ENCODE data around the gene ABHD11. TPM values are rescaled to one million over a fixed set of nuclear protein-coding genes. Genes with fewer than 3 reads are reported as not detected.
A peak's percentile ranks its signal among the peaks of the same experiment; 100 is the strongest.
"Not testable (repeated sequence)": the region's sequence is repeated elsewhere in the genome, so short reads cannot be mapped to it uniquely, and the experiment has no call there.

Gene ABHD11, protein sequence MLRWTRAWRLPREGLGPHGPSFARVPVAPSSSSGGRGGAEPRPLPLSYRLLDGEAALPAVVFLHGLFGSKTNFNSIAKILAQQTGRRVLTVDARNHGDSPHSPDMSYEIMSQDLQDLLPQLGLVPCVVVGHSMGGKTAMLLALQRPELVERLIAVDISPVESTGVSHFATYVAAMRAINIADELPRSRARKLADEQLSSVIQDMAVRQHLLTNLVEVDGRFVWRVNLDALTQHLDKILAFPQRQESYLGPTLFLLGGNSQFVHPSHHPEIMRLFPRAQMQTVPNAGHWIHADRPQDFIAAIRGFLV
- 10 to 100 TPM; 22.2 to 50.0 TPM for total RNA-seq
- 10 to 100 TPM; 30.5 to 52.9 TPM for polyA plus RNA-seq
- long read RNA-seq, donor 1, transcript ABHD11-201 (6 exons, 1,483 nt) = major isoform, 5 of 5 reads
- long read RNA-seq, donor 1, partial matches to known transcripts = 0 of 5 reads
- long read RNA-seq, donor 1, other reads (novel, unspliced or antisense) = 0 of 5 reads
- long read RNA-seq, donor 2 = 0 reads
- long read RNA-seq, donor 3, transcript ABHD11-201 (6 exons, 1,483 nt) = major isoform, 5 of 5 reads
- long read RNA-seq, donor 3, partial matches to known transcripts = 0 of 5 reads
- long read RNA-seq, donor 3, other reads (novel, unspliced or antisense) = 0 of 5 reads
- long read RNA-seq, donor 4, partial matches to known transcripts = 0 of 2 reads
- long read RNA-seq, donor 4, other reads (novel, unspliced or antisense) = 0 of 2 reads
- long read RNA-seq, donor 5, partial matches to known transcripts = 0 of 5 reads
- long read RNA-seq, donor 5, other reads (novel, unspliced or antisense) = 0 of 5 reads

DNA sequence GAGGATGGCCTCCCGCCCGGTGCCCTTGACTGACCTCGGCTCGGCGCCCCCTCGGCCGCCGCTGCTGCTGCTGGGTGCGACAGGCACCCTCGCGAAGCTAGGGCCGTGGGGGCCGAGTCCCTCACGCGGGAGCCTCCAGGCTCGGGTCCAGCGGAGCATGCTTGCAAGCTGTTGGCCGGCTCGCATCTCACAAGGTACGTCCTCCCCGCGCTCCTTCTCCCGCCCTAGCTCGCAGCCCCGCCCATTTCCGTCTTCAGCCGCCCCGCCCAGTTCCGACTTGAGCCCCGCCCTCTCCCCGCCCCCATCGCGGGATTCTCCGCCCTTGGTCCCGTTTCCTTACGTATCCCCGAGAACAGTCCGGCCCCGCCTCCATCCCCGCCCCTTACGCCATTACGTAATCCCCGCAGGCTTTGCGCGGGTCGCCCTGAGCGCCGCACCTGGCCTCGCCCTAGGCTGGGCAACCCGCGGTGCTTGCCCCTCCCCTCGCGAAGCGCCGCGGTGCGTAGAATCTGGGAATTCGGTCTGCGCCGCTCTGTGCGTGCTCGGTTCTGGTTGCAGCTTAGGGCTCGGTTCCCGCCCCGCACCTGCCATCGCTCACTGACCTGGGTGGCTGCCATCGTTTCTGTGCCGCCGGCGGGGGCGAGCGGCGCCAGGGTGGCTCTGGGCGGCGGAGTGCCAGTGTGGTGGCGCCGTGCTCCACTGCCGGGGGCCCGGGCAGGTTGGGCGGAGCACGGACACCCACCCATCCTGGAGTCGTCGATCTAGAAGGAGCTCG is at the start of gene ABHD11:
Gene ABHD11, minus strand, starts transcription at position 191 of the 775 bp plus-strand sequence. Its CDS starts 32 bp downstream, at position 159.
- DNase-seq = peak; percentile 97 to 98 (median 97)
- Histone ChIP-seq H3K27ac (ENCODE audit: low read depth in 1 of 2, low read length in 1 of 2) (peak within 1 kb of the TSS; percentile 80 to 97), H3K4me1 (ENCODE audit: control insufficient read depth in 5 of 5, insufficient read depth in 5 of 5, low read length in 5 of 5) (peaks cover 0 to 11% (median 0%) of the 10 kb centered on the region in 5 donors), H3K27me3 (ENCODE audit: control insufficient read depth in 3 of 3, insufficient read depth in 3 of 3, low read length in 2 of 3) (peaks cover 0 to 4% (median 0%) of the 10 kb centered on the region in 3 donors), H3K9ac (ENCODE audit: insufficient read depth in 1 of 2, low read length in 2 of 2) (peak within 1 kb of the TSS; percentile 88 to 92), H3K4me3 (peak within 1 kb of the TSS; percentile 84), H3K9me3 (ENCODE audit: control insufficient read depth in 4 of 4, insufficient read depth in 3 of 4, low read length in 3 of 4) (no peaks in the 10 kb centered on the region), H3K36me3 (ENCODE audit: control insufficient read depth in 4 of 4, insufficient read depth in 4 of 4, low read length in 4 of 4) (peaks cover 0 to 11% (median 8%) of the 10 kb centered on the region in 4 donors)
- 0% methylated on average over 72 to 84 of the region's 84 CpGs for WGBS, 2 donors
- peak; percentile 89 for ATAC-seq (ENCODE audit: insufficient read depth, low FRiP score)
- TF ChIP-seq, protein P1, sequence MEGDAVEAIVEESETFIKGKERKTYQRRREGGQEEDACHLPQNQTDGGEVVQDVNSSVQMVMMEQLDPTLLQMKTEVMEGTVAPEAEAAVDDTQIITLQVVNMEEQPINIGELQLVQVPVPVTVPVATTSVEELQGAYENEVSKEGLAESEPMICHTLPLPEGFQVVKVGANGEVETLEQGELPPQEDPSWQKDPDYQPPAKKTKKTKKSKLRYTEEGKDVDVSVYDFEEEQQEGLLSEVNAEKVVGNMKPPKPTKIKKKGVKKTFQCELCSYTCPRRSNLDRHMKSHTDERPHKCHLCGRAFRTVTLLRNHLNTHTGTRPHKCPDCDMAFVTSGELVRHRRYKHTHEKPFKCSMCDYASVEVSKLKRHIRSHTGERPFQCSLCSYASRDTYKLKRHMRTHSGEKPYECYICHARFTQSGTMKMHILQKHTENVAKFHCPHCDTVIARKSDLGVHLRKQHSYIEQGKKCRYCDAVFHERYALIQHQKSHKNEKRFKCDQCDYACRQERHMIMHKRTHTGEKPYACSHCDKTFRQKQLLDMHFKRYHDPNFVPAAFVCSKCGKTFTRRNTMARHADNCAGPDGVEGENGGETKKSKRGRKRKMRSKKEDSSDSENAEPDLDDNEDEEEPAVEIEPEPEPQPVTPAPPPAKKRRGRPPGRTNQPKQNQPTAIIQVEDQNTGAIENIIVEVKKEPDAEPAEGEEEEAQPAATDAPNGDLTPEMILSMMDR (IDR thresholded peaks at IDR 0.05; ENCODE audit: control extremely low read depth, extremely low read depth) = no peak

DNA sequence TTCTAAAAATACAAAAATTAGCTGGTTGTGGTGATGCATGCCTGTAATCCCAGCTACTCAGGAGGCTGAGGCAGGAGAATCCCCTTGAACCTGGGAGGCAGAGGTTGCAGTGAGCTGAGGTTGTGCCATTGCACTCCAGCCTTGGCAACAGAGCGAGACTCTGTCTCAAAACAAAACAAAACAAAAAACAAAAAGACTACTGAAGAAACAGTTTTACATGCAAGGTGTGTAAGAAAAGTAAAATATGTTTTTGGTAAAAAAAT is 49.1 kb upstream of the ABHD11 start:
- H3K9ac ChIP-seq (ENCODE audit: insufficient read depth in 1 of 2, low read length in 2 of 2); H3K36me3 ChIP-seq (ENCODE audit: control insufficient read depth in 4 of 4, insufficient read depth in 4 of 4, low read length in 4 of 4); H3K27ac ChIP-seq (ENCODE audit: low read depth in 1 of 2, low read length in 1 of 2); DNase-seq; H3K4me1 ChIP-seq (ENCODE audit: control insufficient read depth in 5 of 5, insufficient read depth in 5 of 5, low read length in 5 of 5); H3K4me3 ChIP-seq; ATAC-seq (ENCODE audit: insufficient read depth, low FRiP score); H3K9me3 ChIP-seq (ENCODE audit: control insufficient read depth in 4 of 4, insufficient read depth in 3 of 4, low read length in 3 of 4); H3K27me3 ChIP-seq (ENCODE audit: control insufficient read depth in 3 of 3, insufficient read depth in 3 of 3, low read length in 2 of 3): not testable (repeated sequence)
- 82 to 88% methylated on average over 1 of the region's 1 CpG for WGBS, 2 donors

DNA sequence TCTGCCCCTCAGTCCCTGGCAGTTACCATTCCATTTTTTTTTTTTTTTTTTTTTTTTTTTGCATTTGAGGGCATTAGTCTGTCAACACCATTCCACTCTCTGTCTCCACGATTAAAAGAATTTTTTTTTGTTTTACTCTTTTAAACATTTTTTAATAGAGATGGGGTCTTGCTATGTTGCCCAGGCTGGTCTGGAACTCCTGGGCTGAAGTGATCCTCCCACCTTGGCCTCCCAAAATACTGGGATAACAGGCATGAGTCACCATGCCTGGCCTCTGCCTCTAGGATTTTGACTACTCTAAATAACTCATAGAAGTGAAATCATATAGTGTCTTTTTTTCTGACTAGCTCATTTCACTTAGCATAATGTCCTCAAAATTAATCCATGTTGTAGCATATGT is 48.0 kb upstream of the ABHD11 start:
- H3K4me3 ChIP-seq = no peak overlapping the region
- H3K27me3 ChIP-seq (ENCODE audit: control insufficient read depth in 3 of 3, insufficient read depth in 3 of 3, low read length in 2 of 3) = no peaks in the 10 kb centered on the region
- no peak overlapping the region for H3K9ac ChIP-seq (ENCODE audit: insufficient read depth in 1 of 2, low read length in 2 of 2)
- DNase-seq (no peak), ATAC-seq (ENCODE audit: insufficient read depth, low FRiP score) (no peak)
- no peaks in the 10 kb centered on the region for H3K4me1 ChIP-seq (ENCODE audit: control insufficient read depth in 5 of 5, insufficient read depth in 5 of 5, low read length in 5 of 5)
- H3K36me3 ChIP-seq (ENCODE audit: control insufficient read depth in 4 of 4, insufficient read depth in 4 of 4, low read length in 4 of 4) = no peaks in the 10 kb centered on the region
- 68 to 93% methylated on average over 1 of the region's 1 CpG for WGBS, 2 donors
- H3K9me3 ChIP-seq (ENCODE audit: control insufficient read depth in 4 of 4, insufficient read depth in 3 of 4, low read length in 3 of 4) = no peaks in the 10 kb centered on the region
- TF ChIP-seq, protein P1 (IDR thresholded peaks at IDR 0.05; ENCODE audit: control extremely low read depth, extremely low read depth) = no peak
- no peak overlapping the region for H3K27ac ChIP-seq (ENCODE audit: low read depth in 1 of 2, low read length in 1 of 2)

All from lung (tissue), 16 donors.